Naive thymus-derived CD8-positive, alpha-beta T cell (primary cell): Measurements from ENCODE around the gene DMPK. TPM values are rescaled to one million over a fixed set of nuclear protein-coding genes. Genes with fewer than 3 reads are reported as not detected.

Source experiments
- ATAC-seq, 2 donors: fragments of 150-1000 bp; cut with Tn5 transposase in 1 of 2; sonication (Bioruptor Pico), chemical (Tn5 transposase) in 1 of 2; 1 replicate in 1 of 2; 2 replicates in 1 of 2; pipeline ENCODE4 v1.10.0; 2021; ENCODE audit warnings: mild to moderate bottlenecking in 2 of 2, moderate library complexity in 2 of 2
- POLR2A ChIA-PET: fragments of 350-600 bp; sonication (Branson Sonifier 250); formaldehyde crosslinking; loops from one replicate; lab custom pipeline; 2021; ENCODE audit warnings: antibody characterized with exemption; lab: Charles Lee
- DNase-seq, 10 donors: peaks; one replicate each; pipeline versions ENCODE4 v3.0.0 to v3.0.0-alpha.2; 2020 to 2022
- H3K27ac Mint-ChIP-seq, 10 donors: one replicate each; pipeline ENCODE4 v1.8.0; 2020 to 2022; ENCODE audit warnings: mild to moderate bottlenecking in 10 of 10, mixed read lengths in 10 of 10, moderate library complexity in 4 of 10, inconsistent platforms in 1 of 10
- H3K27me3 Mint-ChIP-seq, 5 donors: one replicate each; pipeline ENCODE4 v1.8.0; 2021 to 2022; ENCODE audit warnings: mixed read lengths in 5 of 5
- H3K36me3 Mint-ChIP-seq, 3 donors: one replicate each; pipeline ENCODE4 v1.8.0; 2020 to 2022; ENCODE audit warnings: mixed read lengths in 3 of 3, mild to moderate bottlenecking in 2 of 3, inconsistent platforms in 1 of 3
- H3K4me1 Mint-ChIP-seq, 4 donors: one replicate each; pipeline ENCODE4 v1.8.0; 2021 to 2022; ENCODE audit warnings: mixed read lengths in 4 of 4
- H3K4me3 Mint-ChIP-seq, 10 donors: one replicate each; pipeline ENCODE4 v1.8.0; 2020 to 2022; ENCODE audit warnings: mild to moderate bottlenecking in 10 of 10, mixed read lengths in 10 of 10, moderate library complexity in 6 of 10, inconsistent platforms in 1 of 10
- H3K9me3 Mint-ChIP-seq, 9 donors: one replicate each; pipeline ENCODE4 v1.8.0; 2020 to 2022; ENCODE audit warnings: mixed read lengths in 9 of 9, mild to moderate bottlenecking in 3 of 9, inconsistent platforms in 1 of 9, moderate library complexity in 1 of 9
- polyA plus RNA-seq, 3 donors: library from polyadenylated mRNA; unstranded; fragments of 300-500 nt; fragmentation: Illumina TruSeq; gene quantifications; one replicate each; pipeline ENCODE4 v1.2.3, GENCODE V29; 2021
- total RNA-seq, 8 experiments: library from RNA in 2 of 8; stranded (reverse) in 2 of 8; gene quantifications; one replicate each; pipeline ENCODE4 v1.2.3 and lab custom pipeline; 2021 to 2026

DMPK gene
- total and polyA plus RNA-seq, 5 experiments from 2014 or later, result 0.60 to 44.3 (median 0.99) TPM

DNA sequence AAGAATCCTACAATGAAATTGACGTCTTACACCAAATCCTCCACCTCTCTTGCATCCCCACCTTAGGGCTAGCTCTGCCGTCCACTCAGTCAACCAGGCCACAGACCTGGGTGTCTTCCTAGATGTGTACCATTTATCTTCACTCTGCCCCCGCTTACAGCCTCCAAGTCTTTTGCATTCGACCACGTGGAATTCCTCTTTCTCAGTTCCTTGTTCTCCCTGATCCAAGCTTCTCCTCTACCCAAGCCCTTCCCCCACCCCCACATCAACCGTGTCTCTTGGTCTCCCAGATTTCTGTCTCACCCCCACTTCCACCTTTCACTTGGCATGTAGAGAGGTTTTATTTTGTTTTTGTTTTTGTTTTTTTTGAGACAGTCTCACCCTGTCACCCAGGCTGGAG lies 11.6 kb upstream of the DMPK start:
- Mint-ChIP-seq H3K27me3 (peaks cover 12 to 54% (median 32%) of the 10 kb centered on the region in 5 donors), H3K27ac (peak overlapping the region in 9 of 10 donors; percentile 48 to 95 (median 75)), H3K4me1 (peaks cover 30 to 38% (median 36%) of the 10 kb centered on the region in 4 donors), H3K36me3 (peaks cover 6 to 22% (median 11%) of the 10 kb centered on the region in 3 donors), H3K4me3 (peak overlapping the region in 8 of 10 donors; percentile 29 to 94 (median 78)), H3K9me3 (no peaks in the 10 kb centered on the region)
- POLR2A ChIA-PET, result interaction anchor here (0.7 to 5.6 kb wide), 2 partner anchors 25 to 70 kb away, joined by 6 to 60 read pairs; partner anchors contain the start of gene SIX5
- ATAC-seq, result no peak
- DNase-seq, result no peak

DNA sequence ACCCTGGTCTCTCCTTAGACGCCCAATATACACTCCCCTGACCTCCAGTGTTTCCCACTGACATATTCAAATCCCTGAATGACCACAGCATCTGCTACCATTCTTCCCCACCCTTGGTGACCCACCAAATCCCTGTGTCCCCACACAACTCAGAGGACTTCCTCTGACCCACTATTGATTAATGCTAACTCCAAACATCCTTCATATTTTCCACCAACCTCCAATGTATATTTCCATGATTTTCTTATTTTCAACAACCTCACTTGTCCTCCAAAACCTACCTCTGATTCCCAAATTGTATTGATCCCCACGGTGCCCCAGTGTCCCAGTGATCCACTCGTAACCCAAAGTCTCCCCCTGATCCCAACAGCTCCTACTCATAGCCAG lies 10.9 kb upstream of the DMPK start:
- Mint-ChIP-seq H3K4me3 (peak overlapping the region; percentile 76 to 94 (median 85)), H3K27me3 (peaks cover 11 to 56% (median 35%) of the 10 kb centered on the region in 5 donors), H3K27ac (peak overlapping the region; percentile 40 to 95 (median 89)), H3K4me1 (peaks cover 31 to 39% (median 36%) of the 10 kb centered on the region in 4 donors), H3K36me3 (peaks cover 7 to 29% (median 15%) of the 10 kb centered on the region in 3 donors), H3K9me3 (no peaks in the 10 kb centered on the region)
- DNase-seq (no peak), ATAC-seq (no peak)
- POLR2A ChIA-PET, result interaction anchor here (0.7 to 5.6 kb wide), 7 partner anchors 11 to 211 kb away, joined by 3 to 60 read pairs (median 3); partner anchors contain the start of genes DMPK, FOXA3 and SIX5

DNA sequence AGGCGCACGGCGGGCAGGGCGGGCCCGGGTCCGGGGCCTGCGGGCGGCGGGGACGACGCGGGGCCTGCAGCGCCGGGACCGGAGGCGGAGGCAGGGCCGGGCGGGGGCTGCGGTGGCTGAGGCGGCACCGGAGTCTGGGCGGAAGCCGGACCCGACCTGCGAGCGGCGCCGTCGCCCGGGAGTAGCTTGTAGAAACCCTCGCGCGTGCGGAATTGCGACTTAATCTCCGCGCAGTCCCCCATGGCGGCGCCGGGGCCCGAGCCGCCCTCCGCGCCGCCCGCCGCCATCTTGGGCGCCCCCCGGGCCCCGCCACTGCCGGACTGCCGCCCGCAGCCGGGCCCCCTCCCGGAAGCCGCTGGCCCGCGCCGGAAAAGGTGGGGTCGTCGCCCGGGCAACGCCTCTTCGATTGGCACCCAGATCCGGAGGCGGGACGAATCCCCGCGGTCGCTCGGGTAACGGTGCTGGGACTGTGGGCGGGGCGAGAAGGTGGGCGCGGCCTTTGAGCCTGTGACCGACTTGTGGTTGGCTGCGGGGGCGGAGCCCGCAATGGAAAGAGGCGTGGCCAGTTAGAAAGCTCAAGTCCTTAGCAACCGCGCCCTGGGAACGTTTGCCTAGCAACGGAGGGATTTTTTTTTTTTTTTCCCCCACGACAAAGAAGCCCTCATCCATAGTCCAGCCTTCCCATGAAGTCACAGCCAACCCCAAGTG lies 10.3 kb upstream of the DMPK start, which contains the start of gene DMWD:
TSS of gene DMWD (minus strand) at position 376 of the 708 bp plus-strand sequence. CDS start at position 287, 89 bp downstream.
- DNase-seq (peak; percentile 98 to 99 (median 99)), ATAC-seq (peak; percentile 82 to 94)
- POLR2A ChIA-PET, result interaction anchor here (0.7 to 5.6 kb wide), 10 partner anchors 10 to 293 kb away, joined by 3 to 60 read pairs (median 4); partner anchors contain the start of genes DMPK, FOXA3 and SIX5
- Mint-ChIP-seq H3K27ac (peak within 1 kb of the TSS; percentile 45 to 95 (median 90)), H3K4me3 (peak within 1 kb of the TSS; percentile 83 to 94 (median 90)), H3K36me3 (peaks cover 7 to 34% (median 21%) of the 10 kb centered on the region in 3 donors), H3K4me1 (peaks cover 34 to 44% (median 37%) of the 10 kb centered on the region in 4 donors), H3K9me3 (no peaks in the 10 kb centered on the region), H3K27me3 (peaks cover 9 to 56% (median 33%) of the 10 kb centered on the region in 5 donors)

DNA sequence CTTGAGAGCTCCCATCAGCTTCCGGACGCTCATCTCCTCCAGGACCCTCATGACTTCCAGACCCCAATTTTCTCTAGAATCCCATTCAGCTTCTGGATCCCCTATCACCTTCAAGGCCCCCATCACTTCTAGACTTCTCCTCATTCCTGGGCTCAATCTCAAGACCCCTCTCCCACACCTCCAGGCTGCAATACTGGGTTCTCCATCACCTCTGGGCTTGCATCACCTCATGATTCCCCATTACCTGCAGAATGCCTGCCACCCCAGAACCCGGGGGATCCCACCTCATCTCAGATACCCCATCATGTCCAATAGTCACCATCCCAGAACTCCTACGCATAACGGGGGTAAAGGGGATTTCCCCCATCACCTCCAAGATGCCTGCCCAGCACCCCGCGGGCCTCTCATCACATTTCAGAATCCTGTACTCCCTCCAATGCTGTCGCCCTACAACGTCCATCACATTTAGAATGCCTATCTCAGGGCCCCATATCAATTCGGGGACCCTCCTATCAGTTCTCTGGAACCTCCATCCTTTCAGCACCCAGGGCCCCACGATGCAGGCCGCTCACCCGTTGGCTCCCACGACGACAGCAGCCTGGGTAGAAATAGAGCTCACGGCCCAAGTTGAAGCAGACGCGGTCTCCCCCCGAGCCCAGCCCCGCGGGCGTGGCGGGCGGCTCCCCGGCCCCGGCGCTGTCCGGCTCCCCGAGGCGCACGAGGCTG lies 9.6 kb upstream of the DMPK start:
- peak overlapping the region; percentile 79 to 93 (median 90) for H3K4me3 Mint-ChIP-seq
- DNase-seq (peak in 1 of 10 donors; percentile 19), ATAC-seq (peak in 1 of 2 donors; percentile 20)
- POLR2A ChIA-PET, result interaction anchor here (0.7 to 5.6 kb wide), 10 partner anchors 10 to 293 kb away, joined by 3 to 60 read pairs (median 4); partner anchors contain the start of genes DMPK and SIX5
- peak overlapping the region; percentile 45 to 91 (median 84) for H3K27ac Mint-ChIP-seq
- peaks cover 34 to 45% (median 37%) of the 10 kb centered on the region in 4 donors for H3K4me1 Mint-ChIP-seq
- H3K27me3 Mint-ChIP-seq, result peaks cover 9 to 57% (median 32%) of the 10 kb centered on the region in 5 donors
- H3K9me3 Mint-ChIP-seq, result no peaks in the 10 kb centered on the region
- H3K36me3 Mint-ChIP-seq, result peaks cover 7 to 42% (median 27%) of the 10 kb centered on the region in 3 donors

- no peaks in the 10 kb centered on the region for H3K9me3 Mint-ChIP-seq
- peaks cover 34 to 45% (median 37%) of the 10 kb centered on the region in 4 donors for H3K4me1 Mint-ChIP-seq
- H3K4me3 Mint-ChIP-seq, result peak overlapping the region; percentile 79 to 93 (median 90)
- peak overlapping the region in 6 of 10 donors; percentile 17 to 84 (median 49) for H3K27ac Mint-ChIP-seq
- POLR2A ChIA-PET, result interaction anchor here (1.1 to 5.6 kb wide), 3 partner anchors 9 to 22 kb away, joined by 3 to 60 read pairs (median 7); partner anchors contain the start of genes DMPK and SIX5
- peaks cover 7 to 48% (median 35%) of the 10 kb centered on the region in 3 donors for H3K36me3 Mint-ChIP-seq
- ATAC-seq (peak in 1 of 2 donors; percentile 19), DNase-seq (peak in 5 of 10 donors; percentile 13 to 58 (median 55))
- peaks cover 9 to 53% (median 25%) of the 10 kb centered on the region in 5 donors for H3K27me3 Mint-ChIP-seq
Observed at GRCh38 chr19:45790942-45791341, 8.7 kb upstream of the DMPK start.

DNA sequence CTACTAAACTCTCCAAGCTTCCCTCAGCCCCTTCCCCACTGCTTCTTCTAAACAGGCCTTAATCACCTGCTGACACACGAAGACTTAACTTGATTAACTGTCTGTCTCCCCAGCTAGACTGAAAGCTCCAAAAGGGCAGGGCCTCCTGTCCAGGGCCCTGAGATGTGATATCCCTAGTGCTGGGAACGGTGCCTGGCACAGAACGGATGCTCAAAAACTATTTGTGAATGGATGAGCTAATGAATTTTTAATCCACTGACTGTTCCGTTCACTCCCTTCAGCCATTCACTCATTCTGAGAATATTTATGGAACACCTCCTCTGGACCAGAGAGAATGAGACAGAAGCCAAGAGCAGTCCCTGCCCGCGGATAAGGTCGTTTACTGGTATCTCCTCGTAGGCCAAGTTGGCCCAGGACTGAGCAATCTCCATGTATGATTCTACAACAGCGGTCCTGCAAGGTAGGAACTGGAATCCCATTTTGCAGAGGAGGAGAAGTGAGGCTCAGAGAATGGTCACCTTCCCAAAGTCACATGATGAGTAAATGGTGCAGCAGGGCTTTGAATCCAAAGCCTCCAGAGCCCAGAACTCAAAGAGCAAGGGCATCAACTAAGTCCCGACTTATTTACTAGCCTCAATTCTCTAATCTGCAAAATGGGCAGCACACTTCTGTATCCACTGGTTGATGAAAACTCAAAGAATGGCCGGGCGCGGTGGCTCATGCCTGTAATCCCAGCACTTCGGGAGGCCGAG lies 6.9 kb upstream of the DMPK start:
- peaks cover 5 to 40% (median 11%) of the 10 kb centered on the region in 5 donors for H3K27me3 Mint-ChIP-seq
- no peak overlapping the region for H3K4me3 Mint-ChIP-seq
- H3K27ac Mint-ChIP-seq, result peak overlapping the region in 1 of 10 donors; percentile 57
- peaks cover 32 to 45% (median 34%) of the 10 kb centered on the region in 4 donors for H3K4me1 Mint-ChIP-seq
- no peak for DNase-seq
- H3K9me3 Mint-ChIP-seq, result no peaks in the 10 kb centered on the region
- no peak for ATAC-seq
- POLR2A ChIA-PET, result interaction anchor here (0.5 to 5.6 kb wide), 4 partner anchors 11 to 97 kb away, joined by 3 to 60 read pairs (median 4); partner anchors contain the start of genes IRF2BP1 and SIX5
- H3K36me3 Mint-ChIP-seq, result peaks cover 7 to 48% (median 38%) of the 10 kb centered on the region in 3 donors

DNA sequence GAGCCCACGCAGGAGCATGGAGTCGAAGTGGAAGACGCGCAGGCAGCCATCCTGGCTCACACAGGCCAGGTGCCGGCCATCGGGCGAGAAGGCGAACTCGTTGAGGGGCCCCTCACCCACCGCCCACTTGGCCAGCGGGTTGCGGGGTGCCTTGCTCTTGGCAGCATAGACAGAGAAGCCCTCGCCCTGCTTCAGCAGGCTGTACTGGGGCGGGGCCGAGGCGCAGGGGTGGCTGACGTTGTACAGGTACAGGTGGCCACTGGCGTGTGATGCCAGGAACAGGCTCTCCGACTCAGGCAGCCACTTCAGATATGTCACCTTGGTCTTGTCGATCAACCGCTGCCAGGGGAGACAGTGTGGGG lies 4.2 kb upstream of the DMPK start:
- no peak overlapping the region for H3K27ac Mint-ChIP-seq
- peaks cover 12 to 23% (median 17%) of the 10 kb centered on the region in 4 donors for H3K4me1 Mint-ChIP-seq
- no peak for ATAC-seq
- H3K27me3 Mint-ChIP-seq, result peaks cover 3 to 38% (median 8%) of the 10 kb centered on the region in 5 donors
- POLR2A ChIA-PET, result no interaction called here
- no peak overlapping the region for H3K4me3 Mint-ChIP-seq
- DNase-seq, result no peak
- H3K9me3 Mint-ChIP-seq, result no peaks in the 10 kb centered on the region
- H3K36me3 Mint-ChIP-seq, result peaks cover 7 to 53% (median 38%) of the 10 kb centered on the region in 3 donors

GRCh38 chr19:45785781-45786532 lies 3.7 kb upstream of the DMPK start:
- DNase-seq (no peak), ATAC-seq (no peak)
- no peak overlapping the region for H3K4me3 Mint-ChIP-seq
- H3K36me3 Mint-ChIP-seq, result peaks cover 7 to 53% (median 38%) of the 10 kb centered on the region in 3 donors
- peaks cover 5 to 44% (median 11%) of the 10 kb centered on the region in 5 donors for H3K27me3 Mint-ChIP-seq
- H3K9me3 Mint-ChIP-seq, result no peaks in the 10 kb centered on the region
- peaks cover 6 to 20% (median 13%) of the 10 kb centered on the region in 4 donors for H3K4me1 Mint-ChIP-seq
- H3K27ac Mint-ChIP-seq, result no peak overlapping the region
- POLR2A ChIA-PET, result no interaction called here

DNA sequence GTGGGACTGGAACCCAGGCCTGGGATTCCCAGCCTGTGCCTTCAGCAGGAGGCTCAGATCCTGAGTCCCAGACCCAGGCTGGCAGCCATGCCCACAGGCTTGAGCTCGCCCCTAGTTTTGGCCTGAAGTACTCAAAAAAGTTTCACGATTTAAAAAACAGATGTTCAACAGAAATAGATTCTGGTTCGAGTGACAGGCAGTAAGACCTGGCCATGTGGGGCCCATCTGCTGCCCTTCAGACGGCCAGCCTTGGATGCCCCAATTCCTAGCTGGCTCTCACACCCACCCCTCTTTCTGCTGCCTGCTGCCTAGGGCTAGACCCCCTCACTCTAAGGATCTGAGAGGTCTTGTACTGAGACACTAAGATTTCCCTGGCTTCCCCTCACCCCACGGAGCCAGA lies 2.8 kb upstream of the DMPK start:
- DNase-seq (no peak), ATAC-seq (no peak)
- peaks cover 2 to 20% (median 11%) of the 10 kb centered on the region in 4 donors for H3K4me1 Mint-ChIP-seq
- peaks cover 9 to 53% (median 16%) of the 10 kb centered on the region in 5 donors for H3K27me3 Mint-ChIP-seq
- no peak overlapping the region for H3K4me3 Mint-ChIP-seq
- peaks cover 7 to 45% (median 38%) of the 10 kb centered on the region in 3 donors for H3K36me3 Mint-ChIP-seq
- no peak overlapping the region for H3K27ac Mint-ChIP-seq
- no peaks in the 10 kb centered on the region for H3K9me3 Mint-ChIP-seq
- POLR2A ChIA-PET, result interaction anchor here (1.6 kb wide), 1 partner anchor 15 kb away, joined by 8 read pairs; the partner anchor contains the start of gene SIX5

GRCh38 chr19:45784096-45784495 lies 1.8 kb upstream of the DMPK start:
- no peak for DNase-seq
- ATAC-seq, result no peak
- Mint-ChIP-seq H3K9me3 (no peaks in the 10 kb centered on the region), H3K27me3 (peaks cover 13 to 60% (median 26%) of the 10 kb centered on the region in 5 donors), H3K4me1 (peaks cover 11 to 30% (median 18%) of the 10 kb centered on the region in 4 donors), H3K36me3 (peaks cover 4 to 40% (median 29%) of the 10 kb centered on the region in 3 donors), H3K27ac (no peak overlapping the region), H3K4me3 (no peak overlapping the region)
- POLR2A ChIA-PET, result interaction anchor here (0.6 to 1.6 kb wide), 2 partner anchors 14 to 273 kb away, joined by 3 to 8 read pairs; partner anchors contain the start of gene SIX5
